Tibial artery (tissue), 4 donors: Measurements from ENCODE around the gene CLK2.
"Not testable (repeated sequence)": the region's sequence is repeated elsewhere in the genome, so short reads cannot be mapped to it uniquely, and the experiment has no call there.

Source experiments
- DNase-seq, 2 donors: peaks; one replicate each; pipeline ENCODE4 v3.0.0-alpha.2; 2019
- H3K27ac ChIP-seq, 2 donors: fragments of 200-600 bp; sonication (generic) in 1 of 2; 1 replicate in 1 of 2; 2 replicates in 1 of 2; pipeline ENCODE4 v1.5.1; 2018 to 2019; ENCODE audit warnings: mild to moderate bottlenecking in 1 of 2
- H3K27me3 ChIP-seq, 2 donors: fragments of 200-600 bp; sonication (generic) in 1 of 2; one replicate each; pipeline versions ENCODE4 v1.5.1 to v1.6.0; 2016 to 2019
- H3K36me3 ChIP-seq, 3 donors: fragments of 200-600 bp; sonication (generic) in 2 of 3; one replicate each; pipeline ENCODE4 v1.5.1; 2016 to 2019; ENCODE audit warnings: mild to moderate bottlenecking in 2 of 3
- H3K4me1 ChIP-seq, 4 donors: fragments of 200-600 bp; sonication (generic) in 2 of 4; 1 replicate in 3 of 4; 2 replicates in 1 of 4; pipeline ENCODE4 v1.5.1; 2016 to 2019
- H3K4me3 ChIP-seq, 2 donors: fragments of 200-600 bp; sonication (generic) in 1 of 2; 1 replicate in 1 of 2; 2 replicates in 1 of 2; pipeline ENCODE4 v1.5.1; 2018 to 2019; ENCODE audit warnings: mild to moderate bottlenecking in 2 of 2
- H3K9me3 ChIP-seq, 3 donors: fragments of 200-600 bp; sonication (generic) in 1 of 3; one replicate each; pipeline ENCODE4 v1.5.1; 2016 to 2019
- intact Hi-C: fragments of 100-400 bp; cut with DNase I; formaldehyde crosslinking; loops from one replicate; pipeline ENCODE4 v1.15.0; 2023; ENCODE audit warnings: low total_unique reads
- TF ChIP-seq, protein P1 (sequence below), 2 experiments: fragments of 200-600 bp in 1 of 2; fragments of 450-650 bp in 1 of 2; IDR thresholded peaks; one replicate each; pipeline ENCODE4 v1.5.1; 2017 to 2019; ENCODE audit warnings: antibody characterized with exemption in 2 of 2, mild to moderate bottlenecking in 1 of 2, moderate library complexity in 1 of 2

Gene CLK2

DNA sequence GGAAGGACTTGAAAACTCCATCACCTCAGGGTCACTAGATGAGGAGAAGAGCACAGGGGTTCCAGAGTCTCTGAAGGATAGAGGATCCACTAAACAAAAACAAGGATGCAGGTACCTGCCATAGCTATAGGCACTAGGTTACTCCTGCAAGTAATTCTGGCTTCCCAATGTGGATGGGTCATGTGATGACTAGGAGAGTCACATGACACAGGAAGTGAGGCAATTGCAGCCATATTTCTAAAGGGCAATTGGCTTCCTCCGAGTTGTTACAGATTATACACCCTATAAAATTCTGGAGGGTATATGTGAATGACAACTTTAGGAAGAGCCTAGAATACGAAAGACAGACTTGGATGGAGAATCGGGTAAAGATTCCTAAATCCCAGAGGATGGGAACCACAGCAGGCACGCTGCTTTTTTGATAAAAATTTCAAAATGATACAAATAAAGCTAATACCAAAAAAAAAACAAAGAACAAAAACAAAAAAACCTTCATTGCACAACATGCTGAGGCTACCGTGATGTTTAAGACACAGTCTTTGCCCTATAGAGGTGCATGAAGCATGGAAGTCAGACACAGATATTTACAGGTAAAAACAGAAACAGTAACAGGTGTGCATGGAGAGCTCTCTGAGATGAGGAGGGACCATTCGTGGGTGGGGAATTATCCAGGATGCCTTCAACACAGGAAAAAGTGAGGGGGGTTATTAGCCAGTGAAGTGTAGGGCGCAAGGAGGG, 54.3 kb downstream of the CLK2 start:
- intact Hi-C loops = no loop called here
- Histone ChIP-seq H3K36me3 (peaks cover 0 to 22% (median 0%) of the 10 kb centered on the region in 3 donors), H3K27ac (peak overlapping the region in 1 of 2 donors; percentile 20), H3K4me1 (peaks cover 0 to 6% (median 3%) of the 10 kb centered on the region in 4 donors), H3K27me3 (no peaks in the 10 kb centered on the region), H3K4me3 (peak overlapping the region; percentile 8 to 10), H3K9me3 (no peaks in the 10 kb centered on the region)
- DNase-seq = peak in 1 of 2 donors; percentile 54
- TF ChIP-seq, protein P1, sequence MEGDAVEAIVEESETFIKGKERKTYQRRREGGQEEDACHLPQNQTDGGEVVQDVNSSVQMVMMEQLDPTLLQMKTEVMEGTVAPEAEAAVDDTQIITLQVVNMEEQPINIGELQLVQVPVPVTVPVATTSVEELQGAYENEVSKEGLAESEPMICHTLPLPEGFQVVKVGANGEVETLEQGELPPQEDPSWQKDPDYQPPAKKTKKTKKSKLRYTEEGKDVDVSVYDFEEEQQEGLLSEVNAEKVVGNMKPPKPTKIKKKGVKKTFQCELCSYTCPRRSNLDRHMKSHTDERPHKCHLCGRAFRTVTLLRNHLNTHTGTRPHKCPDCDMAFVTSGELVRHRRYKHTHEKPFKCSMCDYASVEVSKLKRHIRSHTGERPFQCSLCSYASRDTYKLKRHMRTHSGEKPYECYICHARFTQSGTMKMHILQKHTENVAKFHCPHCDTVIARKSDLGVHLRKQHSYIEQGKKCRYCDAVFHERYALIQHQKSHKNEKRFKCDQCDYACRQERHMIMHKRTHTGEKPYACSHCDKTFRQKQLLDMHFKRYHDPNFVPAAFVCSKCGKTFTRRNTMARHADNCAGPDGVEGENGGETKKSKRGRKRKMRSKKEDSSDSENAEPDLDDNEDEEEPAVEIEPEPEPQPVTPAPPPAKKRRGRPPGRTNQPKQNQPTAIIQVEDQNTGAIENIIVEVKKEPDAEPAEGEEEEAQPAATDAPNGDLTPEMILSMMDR (IDR thresholded peaks at IDR 0.05) = no peak

DNA sequence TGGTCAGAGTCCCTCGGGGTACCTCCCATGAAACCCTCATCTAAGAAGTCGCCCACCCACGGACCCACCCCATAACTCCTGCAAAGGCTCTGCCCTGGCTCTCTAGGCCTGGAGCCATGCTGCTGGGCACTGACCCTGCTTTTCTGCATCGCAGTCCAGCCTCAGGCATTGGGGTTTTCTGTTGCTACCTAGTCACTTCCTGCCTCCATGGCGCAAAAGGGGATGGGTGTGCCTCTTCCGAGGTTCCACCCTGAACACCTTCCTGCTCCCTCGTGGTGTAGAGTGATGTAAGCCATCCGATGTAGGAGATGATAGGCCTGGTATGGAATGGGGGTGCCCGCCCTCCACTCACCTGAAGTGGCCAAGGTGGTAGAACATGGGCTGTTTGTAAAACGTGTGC, 58.6 kb downstream of the CLK2 start:
- H3K36me3 ChIP-seq = peaks cover 0 to 29% (median 0%) of the 10 kb centered on the region in 3 donors
- H3K27ac ChIP-seq, H3K27me3 ChIP-seq, DNase-seq, H3K9me3 ChIP-seq, H3K4me3 ChIP-seq, intact Hi-C loops: not testable (repeated sequence)
- H3K4me1 ChIP-seq = peaks cover 0 to 25% (median 9%) of the 10 kb centered on the region in 4 donors
